HG02610 (cell line): ENCODE measurements around the gene STEAP3.

Source experiments
- ATAC-seq: cut with Tn5 transposase; IDR thresholded peaks from one replicate; pipeline ENCODE4 v1.9.1; 2021; ENCODE audit warnings: mild to moderate bottlenecking, moderate library complexity; ENCODE audit not compliant: unreplicated experiment

Gene STEAP3, protein sequence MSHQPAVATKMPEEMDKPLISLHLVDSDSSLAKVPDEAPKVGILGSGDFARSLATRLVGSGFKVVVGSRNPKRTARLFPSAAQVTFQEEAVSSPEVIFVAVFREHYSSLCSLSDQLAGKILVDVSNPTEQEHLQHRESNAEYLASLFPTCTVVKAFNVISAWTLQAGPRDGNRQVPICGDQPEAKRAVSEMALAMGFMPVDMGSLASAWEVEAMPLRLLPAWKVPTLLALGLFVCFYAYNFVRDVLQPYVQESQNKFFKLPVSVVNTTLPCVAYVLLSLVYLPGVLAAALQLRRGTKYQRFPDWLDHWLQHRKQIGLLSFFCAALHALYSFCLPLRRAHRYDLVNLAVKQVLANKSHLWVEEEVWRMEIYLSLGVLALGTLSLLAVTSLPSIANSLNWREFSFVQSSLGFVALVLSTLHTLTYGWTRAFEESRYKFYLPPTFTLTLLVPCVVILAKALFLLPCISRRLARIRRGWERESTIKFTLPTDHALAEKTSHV

DNA sequence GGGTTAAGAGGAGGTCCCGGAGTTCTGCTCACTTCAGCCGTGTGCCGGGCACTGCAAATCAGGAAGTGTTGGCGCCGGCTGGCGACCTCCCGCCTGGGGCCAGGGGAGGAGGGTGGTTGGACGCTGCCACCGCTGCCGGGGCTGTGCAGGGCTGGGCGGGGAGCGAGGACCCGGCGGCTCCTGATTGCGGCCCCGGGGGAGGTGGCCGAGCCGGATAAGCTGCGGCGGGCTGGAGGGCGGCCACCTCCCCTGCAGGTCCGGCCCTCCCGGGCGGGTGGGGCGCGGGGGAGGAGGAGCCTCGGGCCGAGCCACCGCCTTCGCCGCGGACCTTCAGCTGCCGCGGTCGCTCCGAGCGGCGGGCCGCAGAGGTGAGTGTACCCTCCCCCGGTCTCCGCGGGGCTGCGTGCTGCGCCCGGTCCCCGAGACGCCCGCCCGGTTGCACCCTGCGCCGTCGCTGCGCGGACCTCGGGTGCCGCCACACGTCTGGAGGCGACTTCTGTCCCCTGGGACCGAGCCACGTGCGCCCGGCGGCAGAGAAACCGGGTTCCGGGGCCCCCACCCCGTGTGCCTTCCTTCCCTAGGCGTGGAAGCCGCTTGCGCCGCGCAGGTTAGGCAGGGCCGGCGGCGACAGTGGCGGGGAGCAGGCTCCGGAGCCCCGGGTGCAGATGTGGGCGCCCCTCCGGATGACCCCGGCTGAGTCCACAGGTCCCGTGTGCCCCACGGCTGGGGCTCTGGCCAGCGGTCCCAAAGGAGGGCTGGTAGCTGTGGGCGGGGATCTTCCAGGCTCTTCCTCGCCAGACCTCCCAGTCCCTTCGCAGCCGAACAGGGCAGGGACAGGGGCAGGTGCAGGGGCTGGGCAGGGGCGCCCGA, at the start of gene STEAP3:
Gene STEAP3 (plus strand): TSS at position 314 of the 870 bp plus-strand sequence. CDS start 7,179 bp downstream, outside the sequence.
- peak; percentile 84 for ATAC-seq

DNA sequence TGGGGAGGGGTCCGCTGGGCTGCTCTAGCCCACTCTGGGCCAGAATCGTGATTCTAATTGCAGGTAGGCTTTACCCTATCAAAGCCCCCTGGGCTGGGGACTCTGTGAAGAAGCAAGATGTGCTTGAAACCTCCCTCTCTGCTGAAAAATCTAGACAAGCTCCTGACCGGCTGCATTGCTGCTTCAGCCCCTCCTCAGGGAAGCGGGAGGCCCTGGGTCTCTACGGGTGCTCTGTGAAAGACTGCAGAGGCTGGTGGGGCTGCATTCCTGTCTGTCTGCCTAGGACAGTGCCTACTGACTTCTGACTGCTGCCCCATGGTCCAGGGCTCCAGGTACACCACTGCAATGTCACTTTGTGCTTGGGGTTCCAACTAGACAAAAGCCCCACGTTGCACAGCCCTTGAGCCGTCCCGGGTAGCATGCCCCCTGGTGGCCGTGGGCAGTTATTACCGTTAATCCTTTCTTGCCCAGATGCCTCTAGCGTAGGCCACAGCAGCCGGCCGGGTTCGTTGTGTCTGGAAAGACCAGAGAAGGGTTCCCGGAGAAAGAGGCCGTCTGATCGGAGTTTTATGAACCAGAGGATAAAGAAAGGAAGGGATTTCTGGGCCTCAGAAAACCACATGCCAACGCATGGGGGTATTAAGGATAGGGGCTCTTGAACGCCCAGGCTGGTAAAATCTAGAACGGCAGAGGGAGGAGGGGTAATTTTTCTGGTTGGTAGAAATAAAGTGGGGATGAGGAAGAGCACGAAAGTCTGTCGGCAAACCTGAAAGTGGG, 49.2 kb upstream of the STEAP3 start:
- ATAC-seq = peak; percentile 53

DNA sequence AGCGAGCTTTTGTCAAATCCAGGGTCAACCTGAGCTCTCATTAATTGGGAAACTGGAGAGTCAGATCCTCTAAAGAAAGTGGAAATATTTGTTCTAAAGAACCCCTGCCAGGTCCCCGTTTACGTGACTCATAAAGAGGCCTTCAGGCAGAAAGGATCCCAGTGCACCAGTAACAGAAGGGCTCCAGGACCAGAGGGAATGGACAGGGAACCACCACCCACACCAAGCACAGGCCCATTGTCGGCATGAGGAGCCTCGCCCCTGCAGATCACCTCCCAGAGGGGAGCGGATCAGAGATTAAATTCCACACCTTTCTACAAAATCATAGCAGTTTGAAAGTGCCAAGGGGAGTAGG, 48.7 kb upstream of the STEAP3 start:
- ATAC-seq = no peak

DNA sequence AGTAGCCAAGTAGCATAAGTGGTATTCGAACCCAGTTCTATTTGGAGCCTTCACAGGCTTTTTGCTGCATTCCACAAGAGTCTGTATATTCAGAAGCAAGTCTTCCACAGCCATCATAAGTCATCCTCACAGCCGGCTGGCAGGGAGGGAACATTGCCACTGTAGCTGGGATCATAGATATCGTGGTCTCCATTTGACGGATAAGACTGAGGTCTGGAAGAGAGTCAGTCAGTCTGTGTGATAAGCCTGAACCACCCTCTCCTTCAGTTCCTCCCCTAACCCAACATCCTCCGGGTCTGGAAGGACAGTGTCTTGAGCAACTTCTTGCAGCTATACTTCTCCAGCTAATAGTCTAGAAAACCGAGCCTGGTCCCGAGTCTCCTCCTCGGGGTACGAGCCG, 48.1 kb upstream of the STEAP3 start:
- no peak for ATAC-seq

GRCh38 chr2:119177171-119177837, 46.3 kb upstream of the STEAP3 start:
- no peak for ATAC-seq

DNA sequence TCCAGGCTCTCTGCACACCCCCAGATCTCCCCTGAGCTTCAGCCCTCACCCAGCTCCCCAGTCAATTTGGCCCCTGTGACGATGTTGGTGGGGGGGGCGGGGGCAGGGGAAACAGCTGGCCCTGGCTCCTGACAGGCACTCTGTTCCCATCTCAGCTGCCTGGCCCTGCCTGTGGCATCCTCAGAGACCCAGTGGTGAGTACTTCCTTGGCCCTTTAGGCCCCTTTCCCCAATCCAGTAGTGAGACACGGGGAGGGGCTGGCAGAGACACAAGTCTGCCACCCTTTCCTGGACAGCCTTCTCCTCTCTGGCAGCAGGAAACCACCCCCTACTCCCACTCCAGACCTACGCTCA, 45.8 kb upstream of the STEAP3 start:
- ATAC-seq = no peak

DNA sequence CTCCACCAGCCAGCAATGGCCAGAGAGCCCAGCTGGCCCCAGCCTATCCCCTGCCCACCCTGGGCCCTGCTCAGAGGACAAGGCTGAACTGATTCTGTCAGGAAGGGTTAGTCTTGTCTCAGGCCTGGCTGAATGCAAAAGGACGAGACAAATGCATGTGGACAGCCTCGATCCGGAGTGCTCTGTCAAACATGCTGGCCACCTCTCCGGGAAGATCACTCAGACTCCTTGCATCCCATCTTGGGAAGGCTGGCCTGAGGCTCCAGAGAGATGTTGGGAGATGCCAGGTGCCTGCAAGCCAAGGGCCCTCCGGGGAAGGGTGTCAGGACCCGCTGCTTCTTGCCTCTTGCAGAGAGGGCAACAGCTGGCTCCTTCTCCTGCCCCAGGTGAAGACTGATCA, 44.9 kb upstream of the STEAP3 start:
- ATAC-seq = no peak

GRCh38 chr2:119179202-119179601, 44.4 kb upstream of the STEAP3 start:
- no peak for ATAC-seq

- ATAC-seq = no peak
These were observed 43.6 kb upstream of the STEAP3 start for GRCh38 chr2:119179991-119180390.

DNA sequence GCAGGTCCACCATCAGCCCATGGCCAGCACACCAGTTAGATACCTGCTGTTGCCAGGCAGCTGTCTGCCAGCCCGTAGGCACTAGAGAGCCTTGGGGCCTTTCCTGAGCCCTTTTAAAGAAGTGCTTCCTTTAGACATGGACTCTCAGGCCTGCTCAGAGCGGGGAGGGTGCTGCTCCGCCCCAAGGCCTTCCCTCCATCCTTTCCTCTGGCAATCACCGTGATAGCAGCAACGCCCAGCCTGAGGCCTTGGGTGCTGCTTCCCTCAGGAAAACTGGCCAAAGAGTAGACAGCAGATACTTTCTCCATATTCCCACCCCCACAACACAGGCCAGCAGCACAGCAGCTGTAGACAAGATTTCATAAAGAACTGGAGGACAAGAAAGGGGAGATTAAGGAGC, 42.7 kb upstream of the STEAP3 start:
- no peak for ATAC-seq

GRCh38 chr2:119181391-119181790, 42.2 kb upstream of the STEAP3 start:
- no peak for ATAC-seq

DNA sequence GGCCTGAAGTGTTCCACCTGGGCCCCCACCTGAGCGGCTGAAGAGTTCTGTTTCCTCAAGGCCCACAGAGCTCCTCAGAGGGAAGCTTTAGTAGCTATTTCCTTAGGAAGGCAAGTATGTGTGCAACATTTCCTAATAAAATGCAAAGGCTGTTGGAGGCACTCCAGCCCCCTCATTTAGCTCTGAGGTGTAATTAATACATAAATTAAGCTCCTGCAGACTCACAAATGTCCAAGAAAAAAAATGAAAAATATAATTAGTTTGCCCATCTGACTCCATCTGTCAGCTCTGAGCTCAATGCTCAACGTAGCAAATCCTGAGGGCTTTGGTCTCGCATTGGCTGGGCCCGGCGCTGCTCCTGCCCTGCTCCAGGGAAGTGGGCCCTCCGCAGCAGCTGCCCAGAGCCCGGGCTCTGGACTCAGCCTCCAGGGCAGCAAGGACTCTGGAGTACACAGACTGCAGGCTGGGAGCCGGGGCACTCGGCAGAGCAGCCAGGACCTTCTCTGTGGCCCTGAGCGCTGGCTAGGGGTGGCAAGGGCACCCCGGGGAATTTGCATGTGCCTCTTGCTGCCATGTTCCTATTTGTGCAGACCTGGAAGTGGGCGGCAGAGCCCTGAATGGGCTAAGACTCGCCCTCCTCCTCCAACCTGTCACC, 41.7 kb upstream of the STEAP3 start:
- ATAC-seq = no peak

GRCh38 chr2:119184512-119184911, 39.1 kb upstream of the STEAP3 start:
- ATAC-seq = no peak

DNA sequence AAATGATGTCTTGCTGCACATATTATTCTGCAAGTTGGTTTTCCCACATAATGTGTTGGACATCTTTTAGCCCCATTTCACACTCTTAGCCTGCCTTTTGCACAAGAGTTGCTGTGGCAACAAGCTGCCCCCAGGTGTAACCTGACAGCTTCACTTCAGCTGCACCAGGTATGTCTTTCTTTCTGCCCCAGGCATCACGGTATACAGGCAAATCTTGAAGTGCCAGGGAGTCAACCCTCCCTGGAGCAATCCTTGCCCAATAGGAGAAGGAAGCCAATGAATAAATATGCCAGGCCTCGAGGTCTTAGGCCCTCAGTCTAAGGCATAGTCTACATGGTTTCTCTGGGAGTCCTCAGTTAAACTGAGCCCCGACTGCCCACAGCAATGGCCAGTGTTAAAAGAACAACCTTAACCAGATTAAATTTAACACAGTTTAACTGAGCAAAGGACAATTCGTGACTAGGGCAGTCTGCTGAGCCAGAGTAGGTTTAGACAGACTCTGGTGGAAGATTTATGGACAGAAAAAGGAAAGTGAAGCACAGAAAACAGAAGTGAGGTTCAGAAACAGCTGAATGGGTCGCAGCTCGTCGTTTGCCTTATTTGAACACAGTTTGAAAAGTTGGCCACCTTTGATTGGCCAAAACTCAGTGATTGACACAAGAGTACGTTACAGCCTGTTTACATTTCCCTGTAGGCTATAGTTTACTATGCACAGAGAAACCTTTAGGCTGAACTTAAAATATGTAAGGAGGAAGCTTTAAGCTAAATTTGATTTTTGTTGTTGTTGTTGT, 33.1 kb upstream of the STEAP3 start:
- no peak for ATAC-seq

DNA sequence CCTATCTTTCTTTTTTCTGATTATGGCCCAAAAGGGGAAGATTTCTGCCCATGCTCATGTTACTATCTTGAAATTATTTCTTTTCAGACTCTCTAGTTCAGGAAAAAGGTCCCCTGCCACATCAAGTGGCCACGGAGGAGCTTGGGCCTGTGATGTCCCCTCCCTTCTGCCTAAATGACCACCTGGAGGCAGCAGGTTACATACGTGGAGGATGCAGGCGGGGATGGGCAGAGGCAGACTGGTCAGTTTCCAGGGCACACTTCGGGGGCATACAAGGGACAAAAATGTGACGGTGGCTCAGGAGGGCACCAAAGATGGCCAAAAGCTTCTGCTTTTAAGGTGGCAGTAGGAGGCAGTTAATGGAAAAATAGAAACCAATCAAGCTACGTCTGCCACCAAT, 30.7 kb upstream of the STEAP3 start:
- ATAC-seq = no peak

DNA sequence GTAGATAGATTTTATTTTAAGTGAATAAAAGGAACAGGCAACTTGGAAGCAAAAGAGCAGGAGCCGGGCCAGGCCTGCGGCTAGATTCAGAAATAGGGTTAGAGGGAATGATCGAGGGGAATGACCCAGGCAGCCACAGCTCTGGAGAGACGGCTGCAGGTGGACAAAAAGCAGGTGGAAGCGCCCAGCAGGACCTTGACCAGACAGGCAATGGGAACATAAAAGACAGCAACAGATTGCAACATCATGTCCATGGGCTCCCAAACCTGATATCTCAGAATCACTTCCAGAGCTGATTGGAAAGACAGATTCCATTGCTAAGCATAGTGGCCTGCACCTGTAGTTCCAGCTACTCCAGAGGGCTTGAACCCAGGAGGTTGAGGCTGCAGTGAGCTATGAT, 28.6 kb upstream of the STEAP3 start:
- no peak for ATAC-seq

GRCh38 chr2:119195887-119196286, 27.7 kb upstream of the STEAP3 start:
- no peak for ATAC-seq

GRCh38 chr2:119196301-119197125, 27.1 kb upstream of the STEAP3 start:
- no peak for ATAC-seq

- no peak for ATAC-seq
These were observed 26.6 kb upstream of the STEAP3 start for GRCh38 chr2:119197126-119197405.
